Measurements from ENCODE around the gene DLX4.

- TF ChIP-seq POLR2AphosphoS5 (IDR thresholded peaks at IDR 0.05; ENCODE audit: borderline replicate concordance, low read depth, low read length) (no peak), EZH2 (IDR thresholded peaks at IDR 0.05) (no peak), FOXP2 (optimal IDR thresholded peaks at IDR 0.05; ENCODE audit: control extremely low read depth, extremely low read length, insufficient read depth) (no peak)
Measured at GRCh38 chr17:49952912-49953497, 16.0 kb upstream of the DLX4 start.
